Kidney (tissue), 14 donors: Measurements from ENCODE around the gene SYT1. TPM values are rescaled to one million over a fixed set of nuclear protein-coding genes. Genes with fewer than 3 reads are reported as not detected.

Experiments
- DNase-seq, 5 donors: peaks; one replicate each; pipeline ENCODE4 v3.0.0-alpha.2; 2013 to 2020
- FAIRE-seq: peaks from 2 replicates; lab custom pipeline; 2012; peaks lifted over from hg19 to GRCh38; lab: Jason Lieb, UNC
- H3K27ac ChIP-seq, 2 donors: one replicate each; pipeline ENCODE4 v1.7.0; 2013; ENCODE audit warnings: low read depth in 2 of 2, low read length in 2 of 2, inconsistent platforms in 1 of 2
- H3K27me3 ChIP-seq: one replicate; pipeline ENCODE4 v1.7.1; 2013; ENCODE audit warnings: low read length, inconsistent platforms; ENCODE audit not compliant: control insufficient read depth, insufficient read depth
- H3K36me3 ChIP-seq, 3 donors: one replicate each; pipeline versions ENCODE4 v1.7.0 to v1.7.1; 2013; ENCODE audit warnings: low read length in 3 of 3, control low read depth in 1 of 3, inconsistent platforms in 1 of 3; ENCODE audit not compliant: insufficient read depth in 3 of 3, control insufficient read depth in 2 of 3
- H3K4me1 ChIP-seq, 3 donors: one replicate each; pipeline versions ENCODE4 v1.7.0 to v1.7.1; 2013; ENCODE audit warnings: low read length in 3 of 3, inconsistent platforms in 1 of 3, low read depth in 1 of 3; ENCODE audit not compliant: control insufficient read depth in 2 of 3, insufficient read depth in 2 of 3
- H3K4me3 ChIP-seq, 3 donors: one replicate each; pipeline versions ENCODE4 v1.7.0 to v1.8.1; 2013; ENCODE audit warnings: low read length in 3 of 3, control low read depth in 1 of 3, inconsistent platforms in 1 of 3
- H3K9ac ChIP-seq, 3 donors: one replicate each; pipeline versions ENCODE4 v1.7.0 to v1.7.1; 2013; ENCODE audit warnings: low read length in 3 of 3, control low read depth in 1 of 3, inconsistent platforms in 1 of 3
- H3K9me3 ChIP-seq, 3 donors: one replicate each; pipeline versions ENCODE4 v1.7.0 to v1.7.1; 2013; ENCODE audit warnings: low read length in 3 of 3, control low read depth in 1 of 3, inconsistent platforms in 1 of 3; ENCODE audit not compliant: control insufficient read depth in 2 of 3, insufficient read depth in 1 of 3
- CTCF ChIP-seq: IDR thresholded peaks from 3 replicates; pipeline ENCODE4 v1.5.1; 2012; ENCODE audit warnings: mild to moderate bottlenecking, moderate library complexity, borderline replicate concordance; ENCODE audit not compliant: insufficient read depth; ENCODE audit errors: extremely low read depth
- intact Hi-C: fragments of 100-400 bp; cut with DNase I; formaldehyde crosslinking; loops from one replicate; pipeline ENCODE4 v1.11.1; 2022
- polyA plus RNA-seq: library from polyadenylated mRNA; stranded (reverse); fragments of 350-450 nt; fragmentation: Illumina TruSeq; extraction: RNeasy Lipid Tissue Mini Kit (QIAGEN cat#74804); gene quantifications from one replicate; pipeline ENCODE4 v1.2.3, GENCODE V29; 2014; ENCODE audit warnings: low read depth, low replicate concordance; ENCODE audit not compliant: insufficient read depth
- total RNA-seq: library from RNA; stranded (reverse); fragmentation: NEBNext Ultra II Directional; extraction: Animal tissue kit (Norgen Biotek cat#: 25700); gene quantifications from one replicate; pipeline ENCODE4 v1.2.1, GENCODE V29; 2021
- donor health status: control.
- donor health status: control.
- donor health status: control.
- donor health status: control.
- donor health status: control.
- donor health status: DM: yes; HTN: yes; CAD: no.
- donor health status: Normal renal cell carcinoma (clear cell type).

SYT1 gene
- total and polyA plus RNA-seq, 2 donors from 2014 or later, result 0.69 to 1.2 TPM

- Histone ChIP-seq H3K9me3 (no peaks in the 10 kb centered on the region), H3K36me3 (no peaks in the 10 kb centered on the region), H3K27ac (no peak overlapping the region), H3K27me3 (no peaks in the 10 kb centered on the region), H3K4me1 (peaks cover 0 to 31% (median 7%) of the 10 kb centered on the region in 3 donors), H3K9ac (no peak overlapping the region), H3K4me3 (no peak overlapping the region)
- TF ChIP-seq CTCF, result no peak
- intact Hi-C loops, result no loop called here
- DNase-seq, result no peak
- no peak for FAIRE-seq
Measured at GRCh38 chr12:79406993-79407392, 542.4 kb downstream of the SYT1 start.

- Histone ChIP-seq H3K27me3 (no peaks in the 10 kb centered on the region), H3K4me1 (peaks cover 0 to 33% (median 7%) of the 10 kb centered on the region in 3 donors), H3K27ac (no peak overlapping the region), H3K9me3 (no peaks in the 10 kb centered on the region), H3K36me3 (no peaks in the 10 kb centered on the region), H3K4me3 (no peak overlapping the region), H3K9ac (no peak overlapping the region)
- DNase-seq (peak in 4 of 5 donors; percentile 45 to 91 (median 80)), FAIRE-seq (peak; percentile 38)
- TF ChIP-seq CTCF, result peak; percentile 81
- intact Hi-C loops, result no loop called here
Measured at GRCh38 chr12:79407671-79408622, 543.4 kb downstream of the SYT1 start.

- Histone ChIP-seq H3K4me1 (peaks cover 0 to 37% (median 7%) of the 10 kb centered on the region in 3 donors), H3K27ac (no peak overlapping the region), H3K27me3 (no peaks in the 10 kb centered on the region), H3K4me3 (no peak overlapping the region), H3K36me3 (no peaks in the 10 kb centered on the region), H3K9me3 (no peaks in the 10 kb centered on the region), H3K9ac (no peak overlapping the region)
- intact Hi-C loops, result no loop called here
- FAIRE-seq, result no peak
- no peak for TF ChIP-seq CTCF
- DNase-seq, result no peak
Measured at GRCh38 chr12:79408689-79409088, 544.1 kb downstream of the SYT1 start.
